OCI-LY3 (cell line): ENCODE measurements around the gene SLC22A15.

Experiments used
- H2AFZ ChIP-seq: fragments of 200-600, 300-600 bp; shearing (Covaris generic); 2 replicates; pipeline ENCODE4 v1.6.0; 2014; ENCODE audit warnings: antibody characterized with exemption, low read depth, low read length
- H3K27ac ChIP-seq: fragments of 200-600, 300-600 bp; sonication (generic); 2 replicates; pipeline ENCODE4 v1.5.1; 2014; ENCODE audit warnings: mild to moderate bottlenecking, low read length, moderate library complexity, mixed read lengths
- H3K27me3 ChIP-seq: fragments of 200-600, 300-600 bp; sonication (generic); 2 replicates; pipeline ENCODE4 v1.6.1; 2014; ENCODE audit warnings: low read depth, low read length, mixed read lengths
- H3K36me3 ChIP-seq: fragments of 200-600, 300-600 bp; sonication (generic); replicated peaks from 2 replicates; pipeline ENCODE3; 2014; ENCODE audit warnings: low read depth, low read length, mixed read lengths
- H3K4me1 ChIP-seq: fragments of 300-600, 200-600 bp; sonication (generic); 2 replicates; pipeline ENCODE4 v1.6.1; 2014; ENCODE audit warnings: low read length, mixed read lengths
- H3K4me2 ChIP-seq: fragments of 200-600, 300-600 bp; sonication (generic); 2 replicates; pipeline ENCODE4 v1.6.1; 2014; ENCODE audit warnings: low read length, mixed read lengths
- H3K4me3 ChIP-seq: fragments of 300-600, 200-600 bp; sonication (generic); 2 replicates; pipeline ENCODE4 v1.5.1; 2014; ENCODE audit warnings: antibody characterized with exemption, mild to moderate bottlenecking, low read length, moderate library complexity
- H3K79me2 ChIP-seq: fragments of 300-600, 200-600 bp; shearing (Covaris generic); 2 replicates; pipeline ENCODE4 v1.6.1; 2014; ENCODE audit warnings: mild to moderate bottlenecking, low read length, mixed read lengths
- H3K9ac ChIP-seq: fragments of 300-600, 200-600 bp; shearing (Covaris generic); 2 replicates; pipeline ENCODE4 v1.6.0; 2014; ENCODE audit warnings: mild to moderate bottlenecking, low read length, moderate library complexity
- H3K9me3 ChIP-seq: fragments of 200-600, 300-600 bp; shearing (Covaris generic); 2 replicates; pipeline ENCODE4 v1.6.1; 2014; ENCODE audit warnings: low read length, mixed read lengths; ENCODE audit not compliant: insufficient read depth
- H4K20me1 ChIP-seq: fragments of 200-600, 300-600 bp; sonication (generic); 2 replicates; pipeline ENCODE4 v1.6.1; 2016; ENCODE audit warnings: low read length, mixed read lengths; ENCODE audit not compliant: insufficient read depth
- CTCF ChIP-seq: fragments of 200-600, 300-600 bp; sonication (generic); IDR thresholded peaks from 2 replicates; pipeline ENCODE4 v1.5.1; 2014; ENCODE audit warnings: antibody characterized with exemption, low read length, low read depth
- EZH2phosphoT487 ChIP-seq: fragments of 200-600 bp; shearing (Covaris generic); IDR thresholded peaks from 2 replicates; pipeline ENCODE4 v1.6.1; 2018; ENCODE audit warnings: antibody characterized with exemption, mixed run types, low read depth

The SLC22A15 gene

GRCh38 chr1:115939455-115939854 is 36.9 kb upstream of the SLC22A15 start:
- Histone ChIP-seq H3K27ac (no peak overlapping the region), H3K4me1 (no peaks in the 10 kb centered on the region), H3K36me3 (no peaks in the 10 kb centered on the region), H3K27me3 (no peaks in the 10 kb centered on the region), H2AFZ (no peak overlapping the region), H3K79me2 (no peaks in the 10 kb centered on the region), H3K4me3 (no peak overlapping the region), H3K9ac (no peak overlapping the region), H3K9me3 (no peaks in the 10 kb centered on the region), H3K4me2 (no peak overlapping the region), H4K20me1 (no peaks in the 10 kb centered on the region)
- TF ChIP-seq EZH2phosphoT487 (no peak), CTCF (no peak)

GRCh38 chr1:115946116-115946515 is 30.2 kb upstream of the SLC22A15 start:
- Histone ChIP-seq H3K4me3 (no peak overlapping the region), H3K36me3 (no peaks in the 10 kb centered on the region), H4K20me1 (no peaks in the 10 kb centered on the region), H3K79me2 (no peaks in the 10 kb centered on the region), H3K4me2 (no peak overlapping the region), H3K4me1 (no peaks in the 10 kb centered on the region), H3K27ac (no peak overlapping the region), H3K9me3 (no peaks in the 10 kb centered on the region), H3K27me3 (no peaks in the 10 kb centered on the region), H2AFZ (no peak overlapping the region), H3K9ac (no peak overlapping the region)
- TF ChIP-seq EZH2phosphoT487 (no peak), CTCF (no peak)

GRCh38 chr1:115949156-115949555 is 27.2 kb upstream of the SLC22A15 start:
- H2AFZ ChIP-seq: no peak overlapping the region
- no peaks in the 10 kb centered on the region for H3K27me3 ChIP-seq
- H3K4me2 ChIP-seq: no peak overlapping the region
- H3K9me3 ChIP-seq: no peaks in the 10 kb centered on the region
- H4K20me1 ChIP-seq: no peaks in the 10 kb centered on the region
- no peak overlapping the region for H3K9ac ChIP-seq
- no peaks in the 10 kb centered on the region for H3K36me3 ChIP-seq
- no peaks in the 10 kb centered on the region for H3K4me1 ChIP-seq
- no peaks in the 10 kb centered on the region for H3K79me2 ChIP-seq
- no peak overlapping the region for H3K27ac ChIP-seq
- H3K4me3 ChIP-seq: no peak overlapping the region
- TF ChIP-seq CTCF: no peak
- TF ChIP-seq EZH2phosphoT487: no peak

- Histone ChIP-seq H2AFZ (no peak overlapping the region), H3K4me3 (no peak overlapping the region), H3K4me2 (no peak overlapping the region)
These were observed 24.8 kb upstream of the SLC22A15 start for GRCh38 chr1:115951560-115951959.

More at GRCh38 chr1:115951560-115951959, 24.8 kb upstream of the SLC22A15 start:
- Histone ChIP-seq H3K36me3 (no peaks in the 10 kb centered on the region), H4K20me1 (no peaks in the 10 kb centered on the region), H3K9ac (no peak overlapping the region), H3K27me3 (no peaks in the 10 kb centered on the region), H3K9me3 (no peaks in the 10 kb centered on the region), H3K27ac (no peak overlapping the region), H3K79me2 (no peaks in the 10 kb centered on the region), H3K4me1 (no peaks in the 10 kb centered on the region)
- no peak for TF ChIP-seq EZH2phosphoT487
- no peak for TF ChIP-seq CTCF
